Natural killer cell (primary cell): ENCODE results near the gene HOXD11. TPM values are rescaled to one million over a fixed set of nuclear protein-coding genes. Genes with fewer than 3 reads are reported as not detected.

Experiments used
- ATAC-seq, 3 donors: fragments of 150-1000 bp in 2 of 3; fragments of 200-7000 bp in 1 of 3; cut with Tn5 transposase; 1 replicate in 1 of 3; 2 replicates in 2 of 3; pipeline ENCODE4 v1.10.0; 2021; ENCODE audit warnings: mild to moderate bottlenecking in 2 of 3, moderate library complexity in 2 of 3
- DNase-seq, 2 donors: peaks; one replicate each; pipeline versions ENCODE4 v3.0.0 to v3.0.0-alpha.2; 2013 to 2021; ENCODE audit warnings: mixed read lengths in 1 of 2
- H3K27ac ChIP-seq: one replicate; pipeline ENCODE4 v1.5.1; 2013; ENCODE audit warnings: mild to moderate bottlenecking, low read length
- H3K27me3 ChIP-seq: one replicate; pipeline ENCODE4 v1.6.1; 2013; ENCODE audit warnings: low read length; ENCODE audit not compliant: control insufficient read depth, insufficient read depth
- H3K36me3 ChIP-seq: one replicate; pipeline ENCODE4 v1.6.1; 2013; ENCODE audit warnings: low read length; ENCODE audit not compliant: control insufficient read depth, insufficient read depth
- H3K4me1 ChIP-seq: one replicate; pipeline ENCODE4 v1.6.1; 2013; ENCODE audit warnings: low read length; ENCODE audit not compliant: control insufficient read depth, insufficient read depth
- H3K4me3 ChIP-seq: one replicate; pipeline ENCODE4 v1.5.1; 2013; ENCODE audit warnings: low read length
- H3K9me3 ChIP-seq: one replicate; pipeline ENCODE4 v1.6.1; 2013; ENCODE audit warnings: low read length; ENCODE audit not compliant: control insufficient read depth, insufficient read depth
- H3K27ac Mint-ChIP-seq, 2 donors: one replicate each; pipeline ENCODE4 v1.8.0; 2022; ENCODE audit warnings: mild to moderate bottlenecking in 2 of 2, mixed read lengths in 2 of 2, moderate library complexity in 1 of 2
- H3K27me3 Mint-ChIP-seq, 2 donors: one replicate each; pipeline ENCODE4 v1.8.0; 2022; ENCODE audit warnings: low read depth in 2 of 2, mixed read lengths in 2 of 2
- H3K36me3 Mint-ChIP-seq: one replicate; pipeline ENCODE4 v1.8.0; 2022; ENCODE audit warnings: mixed read lengths
- H3K4me1 Mint-ChIP-seq, 2 donors: one replicate each; pipeline ENCODE4 v1.8.0; 2022; ENCODE audit warnings: mixed read lengths in 2 of 2
- H3K4me3 Mint-ChIP-seq: one replicate; pipeline ENCODE4 v1.8.0; 2022; ENCODE audit warnings: mild to moderate bottlenecking, moderate library complexity, mixed read lengths
- H3K9me3 Mint-ChIP-seq, 2 donors: one replicate each; pipeline ENCODE4 v1.8.0; 2022; ENCODE audit warnings: mixed read lengths in 2 of 2
- WGBS: methylation state at CpG from one replicate; pipeline ENCODE4 v1.1.7; 2013; ENCODE audit warnings: missing lambda C conversion rate; ENCODE audit not compliant: insufficient coverage; 5-methylcytosine and 5-hydroxymethylcytosine counted together
- intact Hi-C: fragments of 100-400 bp; cut with micrococcal nuclease; formaldehyde crosslinking; loops from one replicate; pipeline ENCODE4 v1.14.2; 2022
- total RNA-seq, 4 donors: library from RNA; stranded (reverse); fragments of 120-200 nt in 1 of 4; gene quantifications; one replicate each; pipeline versions ENCODE4 v1.2.3 to v1.2.4, GENCODE V29; 2013 to 2022
- TF ChIP-seq, protein P1 (sequence below): fragments of 200-600 bp; IDR thresholded peaks from one replicate; pipeline ENCODE4 v1.8.0; 2022; ENCODE audit warnings: antibody characterized with exemption

Gene HOXD11
- total RNA-seq, 3 donors from 2014 or later (not counting 1 experiment from before 2014, with no cell fraction given) = not detected

DNA sequence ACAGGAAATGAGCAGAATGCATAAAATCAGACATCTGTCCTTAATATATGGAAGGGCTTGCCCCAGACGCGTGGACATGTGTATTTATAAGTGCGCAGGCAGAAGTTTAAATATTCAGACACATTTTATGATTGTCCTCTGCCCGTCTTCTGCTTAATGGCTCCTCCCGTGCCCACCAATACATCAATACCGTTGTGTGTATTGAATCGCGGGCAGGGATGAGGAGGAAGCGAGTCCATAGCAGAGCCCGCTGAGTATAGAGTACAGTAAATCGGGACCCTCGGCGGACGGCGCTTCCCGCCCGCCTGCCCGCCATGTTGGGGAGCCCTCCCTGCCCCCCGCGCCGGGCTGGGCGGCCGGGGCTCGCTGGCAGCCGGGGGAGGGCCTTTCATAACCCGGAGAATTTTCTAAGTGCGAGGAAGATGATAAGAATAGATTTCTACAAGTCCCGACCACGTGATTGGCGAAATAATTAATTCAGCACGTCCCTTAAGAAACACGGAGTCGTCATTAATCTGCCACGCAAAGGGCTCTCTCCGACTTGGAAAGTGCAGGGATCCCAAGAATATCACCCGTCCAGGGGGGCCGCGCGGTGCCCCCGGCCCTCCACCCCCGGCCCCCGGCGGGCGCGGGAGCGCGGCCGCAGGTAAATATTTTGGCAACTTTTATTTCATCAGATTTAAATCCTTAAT is 49.9 kb downstream of the HOXD11 start, which contains the start of gene HOXD3:
Gene HOXD3, plus strand, starts transcription at position 501 of the 692 bp plus-strand sequence. CDS start 11,808 bp downstream, outside the sequence.
- intact Hi-C loops = no loop called here
- Mint-ChIP-seq H3K4me3 (no peak within 1 kb of the TSS), H3K9me3 (no peaks in the 10 kb centered on the region), H3K27me3 (peaks cover 56 to 59% of the 10 kb centered on the region in 2 donors), H3K27ac (no peak within 1 kb of the TSS), H3K36me3 (no peaks in the 10 kb centered on the region), H3K4me1 (peaks cover 0 to 5% of the 10 kb centered on the region in 2 donors)
- H3K4me3 ChIP-seq = no peak within 1 kb of the TSS
- no peaks in the 10 kb centered on the region for H3K36me3 ChIP-seq
- DNase-seq (no peak), ATAC-seq (no peak)
- H3K9me3 ChIP-seq = no peaks in the 10 kb centered on the region
- WGBS = 7% methylated on average over 48 of the region's 48 CpGs
- H3K27ac ChIP-seq = no peak within 1 kb of the TSS
- peaks cover 59% of the 10 kb centered on the region for H3K27me3 ChIP-seq
- TF ChIP-seq, protein P1, sequence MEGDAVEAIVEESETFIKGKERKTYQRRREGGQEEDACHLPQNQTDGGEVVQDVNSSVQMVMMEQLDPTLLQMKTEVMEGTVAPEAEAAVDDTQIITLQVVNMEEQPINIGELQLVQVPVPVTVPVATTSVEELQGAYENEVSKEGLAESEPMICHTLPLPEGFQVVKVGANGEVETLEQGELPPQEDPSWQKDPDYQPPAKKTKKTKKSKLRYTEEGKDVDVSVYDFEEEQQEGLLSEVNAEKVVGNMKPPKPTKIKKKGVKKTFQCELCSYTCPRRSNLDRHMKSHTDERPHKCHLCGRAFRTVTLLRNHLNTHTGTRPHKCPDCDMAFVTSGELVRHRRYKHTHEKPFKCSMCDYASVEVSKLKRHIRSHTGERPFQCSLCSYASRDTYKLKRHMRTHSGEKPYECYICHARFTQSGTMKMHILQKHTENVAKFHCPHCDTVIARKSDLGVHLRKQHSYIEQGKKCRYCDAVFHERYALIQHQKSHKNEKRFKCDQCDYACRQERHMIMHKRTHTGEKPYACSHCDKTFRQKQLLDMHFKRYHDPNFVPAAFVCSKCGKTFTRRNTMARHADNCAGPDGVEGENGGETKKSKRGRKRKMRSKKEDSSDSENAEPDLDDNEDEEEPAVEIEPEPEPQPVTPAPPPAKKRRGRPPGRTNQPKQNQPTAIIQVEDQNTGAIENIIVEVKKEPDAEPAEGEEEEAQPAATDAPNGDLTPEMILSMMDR = no peak
- H3K4me1 ChIP-seq = peaks cover 4% of the 10 kb centered on the region

DNA sequence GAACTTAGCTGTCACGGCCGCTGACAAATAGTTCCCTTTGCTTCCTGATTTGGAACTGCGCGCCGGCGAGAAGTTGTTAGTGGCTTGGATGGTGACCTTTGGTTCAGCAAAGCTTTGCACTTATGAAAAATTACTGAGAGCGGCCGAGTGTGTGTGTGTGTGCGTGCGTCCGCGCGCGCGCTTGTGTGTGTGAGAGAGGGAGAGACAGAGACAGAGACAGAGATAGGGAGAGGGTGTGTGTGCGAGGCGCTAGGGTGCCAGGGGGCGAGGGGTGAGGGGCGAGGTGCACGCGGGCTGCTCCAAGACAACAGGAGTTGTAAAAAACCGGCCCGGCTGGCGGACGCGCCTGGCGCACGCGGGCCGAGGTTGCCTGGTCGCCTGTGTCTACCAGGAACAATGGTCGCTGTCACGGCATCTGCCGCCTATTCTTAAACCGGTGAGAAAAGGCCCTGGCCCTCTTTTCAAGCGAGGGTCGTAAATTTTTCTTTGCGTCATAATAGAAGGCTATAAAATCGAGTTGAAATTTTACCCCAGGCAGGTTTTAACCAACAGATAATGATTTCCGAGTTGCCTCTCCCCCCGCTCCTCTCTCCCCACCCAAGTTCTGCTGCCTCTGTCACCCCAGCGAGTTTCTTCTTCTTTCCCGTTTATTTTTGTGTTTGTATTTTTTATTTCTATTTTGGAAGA is 50.6 kb downstream of the HOXD11 start:
- Mint-ChIP-seq H3K27ac (no peak overlapping the region), H3K9me3 (no peaks in the 10 kb centered on the region), H3K36me3 (no peaks in the 10 kb centered on the region), H3K4me1 (peaks cover 0 to 5% of the 10 kb centered on the region in 2 donors), H3K27me3 (peaks cover 60 to 64% of the 10 kb centered on the region in 2 donors), H3K4me3 (no peak overlapping the region)
- DNase-seq (no peak), ATAC-seq (no peak)
- Histone ChIP-seq H3K36me3 (no peaks in the 10 kb centered on the region), H3K4me1 (peaks cover 1% of the 10 kb centered on the region), H3K27me3 (peaks cover 63% of the 10 kb centered on the region), H3K4me3 (no peak overlapping the region), H3K27ac (no peak overlapping the region), H3K9me3 (no peaks in the 10 kb centered on the region)
- intact Hi-C loops = no loop called here
- TF ChIP-seq, protein P1 = no peak
- WGBS = 8% methylated on average over 41 of the region's 43 CpGs

GRCh38 chr2:176158186-176158591 is 51.1 kb downstream of the HOXD11 start:
- Histone ChIP-seq H3K27ac (no peak overlapping the region), H3K4me1 (no peaks in the 10 kb centered on the region), H3K4me3 (no peak overlapping the region), H3K27me3 (peaks cover 62% of the 10 kb centered on the region), H3K9me3 (no peaks in the 10 kb centered on the region), H3K36me3 (no peaks in the 10 kb centered on the region)
- Mint-ChIP-seq H3K27me3 (peaks cover 64 to 65% of the 10 kb centered on the region in 2 donors), H3K27ac (no peak overlapping the region), H3K9me3 (no peaks in the 10 kb centered on the region), H3K4me1 (peaks cover 0 to 5% of the 10 kb centered on the region in 2 donors), H3K36me3 (no peaks in the 10 kb centered on the region), H3K4me3 (no peak overlapping the region)
- no peak for ATAC-seq
- 5% methylated on average over 18 of the region's 22 CpGs for WGBS
- no peak for DNase-seq
- TF ChIP-seq, protein P1 = no peak
- intact Hi-C loops = no loop called here
